NCI-H1417 (cell line): ENCODE measurements around the gene BRD3.

Experiments used
- DNase-seq, 3 experiments: peaks; one replicate each; lab custom pipeline; 2025; lab: John Stamatoyannopoulos, UW

Gene BRD3

GRCh38 chr9:134054891-134055811, 12.7 kb downstream of the BRD3 start:
- no peak for DNase-seq

DNA sequence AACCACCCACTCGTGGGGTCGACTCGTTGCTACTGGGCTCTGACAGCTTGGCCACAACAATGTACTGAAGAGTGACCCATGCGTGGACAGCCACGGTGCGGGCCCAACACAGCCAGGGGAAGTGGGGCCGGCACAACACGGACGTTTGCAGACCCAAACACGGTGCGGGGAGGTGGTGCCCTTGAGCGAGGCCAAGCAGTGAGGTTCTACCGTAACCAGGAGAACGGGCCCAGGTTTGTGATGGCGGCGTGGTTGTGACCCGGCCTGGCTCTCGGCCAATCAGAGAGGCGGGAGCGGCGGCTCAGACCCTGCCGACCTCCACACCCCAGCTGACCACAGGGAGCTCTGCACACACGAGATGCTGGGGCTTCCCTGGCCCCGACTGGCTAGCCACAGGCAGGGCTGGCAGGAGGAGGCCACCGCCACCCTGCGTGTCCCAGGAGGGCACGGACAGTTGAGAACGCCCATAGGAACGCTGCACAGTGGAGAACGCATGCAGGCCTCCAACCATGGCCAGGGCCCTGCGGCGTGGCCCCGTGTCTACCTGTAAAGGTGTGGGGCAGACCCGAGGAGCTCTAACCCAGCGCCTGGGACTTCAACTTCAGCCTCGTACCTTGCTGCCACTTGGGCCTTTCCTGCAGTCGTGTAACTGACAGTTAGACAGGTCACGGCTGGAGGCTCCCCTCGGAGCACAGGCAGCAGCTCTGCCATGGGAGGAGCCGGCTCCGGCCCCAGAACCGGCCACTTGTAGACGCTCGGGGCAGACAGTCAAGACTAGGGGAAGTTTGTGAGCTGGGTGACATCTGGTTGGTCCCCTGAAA, 13.7 kb downstream of the BRD3 start:
- DNase-seq = no peak

GRCh38 chr9:134053401-134053871, 14.4 kb downstream of the BRD3 start:
- DNase-seq = no peak

GRCh38 chr9:134052941-134053340, 14.9 kb downstream of the BRD3 start:
- DNase-seq = no peak

GRCh38 chr9:134052491-134052890, 15.3 kb downstream of the BRD3 start:
- DNase-seq = no peak

DNA sequence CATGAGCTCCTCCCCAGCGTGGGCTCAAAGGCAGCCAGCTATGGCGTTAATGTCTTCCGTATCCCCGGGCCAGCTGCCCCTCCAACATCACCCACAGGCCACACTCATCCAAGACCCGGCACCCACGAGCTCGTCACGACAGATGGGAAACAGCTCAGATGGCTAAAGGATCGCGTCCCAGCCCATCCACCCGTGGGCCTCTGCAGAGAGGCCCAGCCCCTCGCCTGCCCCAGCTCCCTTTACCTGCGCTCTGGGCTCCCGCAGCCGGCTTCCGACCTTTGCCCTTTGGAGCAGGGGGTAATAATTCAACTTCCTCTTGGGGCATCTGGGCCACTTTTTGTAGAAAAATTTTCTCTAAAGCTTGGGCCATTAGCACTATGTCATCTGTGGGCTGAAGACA, 16.5 kb downstream of the BRD3 start:
- no peak for DNase-seq

DNA sequence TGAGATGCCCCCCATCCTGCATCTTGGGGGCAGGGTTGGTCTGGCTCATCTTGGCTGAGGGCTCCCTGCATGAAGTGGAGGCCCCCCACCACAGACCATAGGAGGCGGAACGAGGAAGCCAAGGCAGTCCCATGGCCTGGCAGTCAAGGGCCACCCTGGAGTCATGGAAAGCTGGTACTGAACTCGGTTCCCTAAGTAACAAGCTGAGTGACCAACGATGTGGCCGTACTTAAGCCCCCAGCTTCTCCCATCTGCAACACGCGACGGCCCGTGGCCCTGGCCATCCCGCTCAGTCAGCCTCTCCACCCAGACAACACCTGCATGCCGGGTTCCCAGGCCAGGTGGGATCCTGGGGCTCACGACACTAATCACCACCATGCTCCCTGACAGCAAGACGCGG, 17.1 kb downstream of the BRD3 start:
- no peak for DNase-seq

DNA sequence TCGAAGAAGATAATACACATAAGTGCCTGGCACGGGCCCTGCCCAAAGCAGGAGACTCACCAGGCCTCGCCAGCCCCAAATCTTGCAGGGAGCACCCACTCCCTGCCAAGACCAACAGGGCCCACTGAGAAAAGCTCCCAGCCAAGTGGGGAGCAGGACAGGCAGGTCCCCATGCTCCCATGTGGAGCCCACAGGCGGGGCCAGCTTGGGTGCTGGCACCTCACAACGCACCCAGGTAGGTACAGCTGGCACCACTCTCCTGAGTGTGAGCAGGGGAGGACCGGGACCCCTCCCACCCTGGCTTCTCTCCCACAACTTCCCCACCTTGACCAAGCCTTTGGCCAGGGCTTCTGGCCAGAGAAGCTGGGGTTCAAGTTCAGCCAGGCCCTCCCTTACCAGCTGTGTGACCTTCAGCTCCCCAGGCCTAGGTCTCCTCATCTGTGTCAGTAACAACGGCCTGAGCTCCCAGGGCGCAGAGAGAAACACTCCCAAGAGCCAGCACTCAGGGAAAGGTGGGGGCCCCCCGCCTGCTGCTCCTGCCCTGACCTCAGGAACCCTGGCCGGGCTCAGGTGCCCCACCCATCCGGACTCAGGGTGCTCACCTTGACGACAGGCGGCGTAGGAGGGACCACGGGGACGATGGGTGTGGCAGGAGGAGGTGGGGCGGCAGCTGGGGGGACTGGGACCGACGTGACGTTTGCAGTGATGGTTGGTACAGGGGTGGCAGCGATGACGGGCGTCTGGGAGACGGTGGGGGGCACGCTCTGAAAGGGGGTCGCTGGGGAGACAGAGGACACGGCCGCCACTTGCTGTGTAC, 17.8 kb downstream of the BRD3 start:
- no peak for DNase-seq

GRCh38 chr9:134049236-134049635, 18.6 kb downstream of the BRD3 start:
- peak in 1 of 3 experiments; percentile 19 for DNase-seq

GRCh38 chr9:134048582-134048968, 19.3 kb downstream of the BRD3 start:
- DNase-seq = no peak

DNA sequence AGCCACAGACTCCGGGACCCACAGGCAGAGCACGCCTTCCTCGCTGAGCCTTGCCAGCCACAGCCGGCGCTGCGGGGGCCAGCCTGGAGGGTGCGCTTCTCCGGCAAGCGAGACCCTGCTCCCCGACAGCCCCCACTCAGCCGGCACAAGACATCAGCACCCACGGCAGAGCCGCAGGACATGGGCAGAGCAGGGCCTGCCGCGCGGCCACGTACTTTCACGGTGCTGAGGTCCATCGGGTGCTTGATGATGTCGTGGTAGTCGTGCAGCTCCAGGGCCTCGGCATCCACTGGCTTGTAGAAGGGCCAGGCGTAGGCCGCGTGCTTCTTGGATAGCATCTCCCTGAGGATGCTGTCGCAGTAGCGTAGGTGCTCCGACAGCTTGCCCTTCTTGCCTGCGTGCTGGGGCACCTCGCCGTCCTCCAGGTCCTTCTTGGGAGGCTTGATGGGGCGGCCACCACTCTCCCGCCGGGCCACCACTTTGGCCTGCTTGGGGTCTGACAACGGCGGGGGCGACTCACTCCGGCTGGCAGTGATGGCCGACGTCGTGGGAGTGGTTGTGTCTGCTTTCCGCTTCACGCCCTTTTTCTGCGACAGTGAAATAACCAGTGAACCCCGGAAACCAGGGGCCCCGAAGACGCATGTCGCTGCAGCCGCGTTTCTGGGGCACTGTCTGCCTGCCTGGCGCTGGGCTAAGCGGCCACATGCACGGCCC, 19.8 kb downstream of the BRD3 start:
- no peak for DNase-seq

GRCh38 chr9:134046894-134047681, 20.7 kb downstream of the BRD3 start:
- no peak for DNase-seq

- DNase-seq = no peak
Observed at GRCh38 chr9:134045841-134046544, 21.8 kb downstream of the BRD3 start.

- DNase-seq = no peak
Observed at GRCh38 chr9:134044944-134045343, 22.9 kb downstream of the BRD3 start.

DNA sequence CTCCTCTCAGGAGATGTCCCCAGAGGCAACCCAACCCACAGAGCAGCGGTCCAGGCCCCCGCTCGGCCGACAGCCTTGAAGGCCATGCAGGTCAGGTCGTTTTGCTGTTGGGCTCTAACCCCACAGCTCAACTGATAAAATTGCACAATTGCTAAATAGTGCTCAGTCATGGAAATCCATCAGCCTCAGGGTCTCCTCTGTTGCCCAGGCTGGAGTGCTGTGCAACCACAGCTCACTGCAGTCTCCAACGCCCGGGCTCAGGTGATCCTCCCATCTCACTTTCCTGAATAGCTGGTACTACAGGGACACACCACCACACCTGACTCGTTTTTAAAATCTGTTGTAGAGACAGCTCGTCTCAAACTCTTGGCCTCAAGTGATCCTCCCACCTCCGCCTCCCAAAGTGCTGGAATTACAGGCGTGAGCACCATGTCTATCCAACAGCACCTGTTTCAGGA, 24.3 kb downstream of the BRD3 start:
- DNase-seq = no peak

GRCh38 chr9:134041649-134041962, 26.2 kb downstream of the BRD3 start:
- no peak for DNase-seq

DNA sequence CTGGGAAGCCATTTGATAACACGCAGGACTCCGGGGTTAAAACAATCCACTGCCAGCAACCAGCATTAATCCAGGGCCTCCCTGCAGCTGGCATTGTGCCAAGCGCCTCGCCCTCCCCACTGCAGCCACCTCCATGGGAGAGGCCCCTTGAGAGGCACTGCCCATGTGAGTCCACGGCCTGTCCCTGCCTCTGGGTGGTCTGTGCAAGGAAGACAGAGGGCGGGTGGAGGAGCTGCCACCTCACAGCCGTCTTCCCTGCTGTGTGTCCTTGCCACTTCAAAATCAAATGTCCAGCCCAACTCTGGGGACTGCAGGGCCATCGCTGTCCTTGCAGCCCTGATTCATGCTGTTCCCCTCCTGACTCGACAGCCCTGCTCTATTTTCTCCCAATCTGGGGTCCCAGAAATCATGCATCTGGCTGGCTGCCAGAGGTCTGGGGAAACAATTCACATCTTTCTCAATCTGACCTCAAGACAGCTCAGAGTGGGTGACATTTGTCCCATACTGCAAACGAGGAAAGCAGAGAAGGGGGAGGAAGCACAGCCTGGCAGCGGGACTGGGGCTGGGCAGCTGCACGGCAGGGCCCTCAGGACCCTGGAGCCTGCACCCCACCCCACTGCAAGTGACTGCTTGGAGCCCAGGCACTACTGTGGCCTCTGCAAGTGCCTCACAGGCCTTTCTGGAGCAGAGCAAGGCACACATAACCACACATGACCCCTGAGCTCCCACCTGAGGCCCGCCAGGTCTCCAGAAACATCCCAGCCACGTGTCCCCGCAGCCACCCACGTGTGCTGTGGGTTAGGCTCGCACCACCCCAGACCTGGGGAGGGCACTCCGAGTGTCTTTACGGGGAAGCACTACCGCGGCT, 26.8 kb downstream of the BRD3 start:
- peak in 1 of 3 experiments; percentile 11 for DNase-seq

GRCh38 chr9:134040176-134040565, 27.7 kb downstream of the BRD3 start:
- DNase-seq = no peak
